GM18907 (cell line): ENCODE results near the gene SYCP1.
"Not testable (repeated sequence)": the region's sequence is repeated elsewhere in the genome, so short reads cannot be mapped to it uniquely, and the experiment has no call there.

Source experiments
- ATAC-seq: cut with Tn5 transposase; IDR thresholded peaks from one replicate; pipeline ENCODE4 v1.9.1; 2021; ENCODE audit warnings: mild to moderate bottlenecking, moderate library complexity; ENCODE audit not compliant: unreplicated experiment

Gene SYCP1, protein sequence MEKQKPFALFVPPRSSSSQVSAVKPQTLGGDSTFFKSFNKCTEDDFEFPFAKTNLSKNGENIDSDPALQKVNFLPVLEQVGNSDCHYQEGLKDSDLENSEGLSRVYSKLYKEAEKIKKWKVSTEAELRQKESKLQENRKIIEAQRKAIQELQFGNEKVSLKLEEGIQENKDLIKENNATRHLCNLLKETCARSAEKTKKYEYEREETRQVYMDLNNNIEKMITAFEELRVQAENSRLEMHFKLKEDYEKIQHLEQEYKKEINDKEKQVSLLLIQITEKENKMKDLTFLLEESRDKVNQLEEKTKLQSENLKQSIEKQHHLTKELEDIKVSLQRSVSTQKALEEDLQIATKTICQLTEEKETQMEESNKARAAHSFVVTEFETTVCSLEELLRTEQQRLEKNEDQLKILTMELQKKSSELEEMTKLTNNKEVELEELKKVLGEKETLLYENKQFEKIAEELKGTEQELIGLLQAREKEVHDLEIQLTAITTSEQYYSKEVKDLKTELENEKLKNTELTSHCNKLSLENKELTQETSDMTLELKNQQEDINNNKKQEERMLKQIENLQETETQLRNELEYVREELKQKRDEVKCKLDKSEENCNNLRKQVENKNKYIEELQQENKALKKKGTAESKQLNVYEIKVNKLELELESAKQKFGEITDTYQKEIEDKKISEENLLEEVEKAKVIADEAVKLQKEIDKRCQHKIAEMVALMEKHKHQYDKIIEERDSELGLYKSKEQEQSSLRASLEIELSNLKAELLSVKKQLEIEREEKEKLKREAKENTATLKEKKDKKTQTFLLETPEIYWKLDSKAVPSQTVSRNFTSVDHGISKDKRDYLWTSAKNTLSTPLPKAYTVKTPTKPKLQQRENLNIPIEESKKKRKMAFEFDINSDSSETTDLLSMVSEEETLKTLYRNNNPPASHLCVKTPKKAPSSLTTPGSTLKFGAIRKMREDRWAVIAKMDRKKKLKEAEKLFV

DNA sequence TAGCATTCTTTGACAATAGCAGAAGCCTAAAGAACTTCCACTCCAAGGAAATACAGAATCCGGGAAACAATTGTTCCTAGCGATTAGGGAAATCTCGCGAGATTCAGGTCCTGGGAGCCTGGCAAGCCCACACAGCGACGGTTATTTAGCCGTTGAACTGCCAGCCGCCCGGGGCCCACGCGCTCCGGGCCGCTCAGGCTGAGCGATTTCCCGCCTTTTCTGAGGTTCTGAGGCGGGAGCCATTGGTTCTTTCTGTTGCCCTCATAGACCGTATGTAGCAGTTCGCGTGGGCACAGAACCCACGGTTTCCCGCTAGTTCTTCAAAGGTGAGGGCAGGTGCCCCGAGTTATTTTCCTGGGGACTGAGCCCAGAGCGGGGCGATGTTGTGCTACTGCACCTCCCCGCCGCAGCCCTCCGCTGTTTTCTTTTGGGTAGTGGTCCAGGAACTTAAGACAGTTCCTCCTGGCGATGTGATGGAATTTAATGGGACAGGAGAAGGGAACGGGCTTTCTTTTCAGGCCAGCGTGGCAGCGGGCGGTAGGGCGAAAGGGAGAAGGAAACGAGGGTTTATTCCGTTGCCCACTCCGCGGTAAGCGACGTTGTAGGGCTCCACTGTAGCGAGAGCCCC, at the start of gene SYCP1:
Gene SYCP1 (plus strand): TSS at position 171 of the 628 bp plus-strand sequence. CDS start 602 bp downstream, outside the sequence.
- no peak for ATAC-seq

DNA sequence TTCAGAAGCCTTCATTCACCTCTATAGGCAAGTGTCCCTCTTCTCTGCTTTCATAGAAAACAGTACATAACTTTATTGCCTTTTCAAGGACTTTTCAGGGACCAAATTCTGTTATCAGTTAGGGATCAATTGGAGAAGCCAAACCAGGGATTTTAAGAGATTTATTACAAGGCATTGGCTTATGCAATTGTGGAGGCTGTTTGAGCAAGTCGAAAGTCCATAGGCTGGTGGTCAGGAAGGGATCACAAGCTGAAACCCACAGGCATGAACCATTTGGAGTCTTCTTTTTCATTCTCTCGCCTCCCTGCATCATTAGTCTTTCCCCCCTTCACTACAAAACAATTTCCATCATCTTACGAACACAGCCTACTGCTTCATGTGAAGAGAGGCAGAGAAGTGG, 34.8 kb upstream of the SYCP1 start:
- ATAC-seq = no peak

DNA sequence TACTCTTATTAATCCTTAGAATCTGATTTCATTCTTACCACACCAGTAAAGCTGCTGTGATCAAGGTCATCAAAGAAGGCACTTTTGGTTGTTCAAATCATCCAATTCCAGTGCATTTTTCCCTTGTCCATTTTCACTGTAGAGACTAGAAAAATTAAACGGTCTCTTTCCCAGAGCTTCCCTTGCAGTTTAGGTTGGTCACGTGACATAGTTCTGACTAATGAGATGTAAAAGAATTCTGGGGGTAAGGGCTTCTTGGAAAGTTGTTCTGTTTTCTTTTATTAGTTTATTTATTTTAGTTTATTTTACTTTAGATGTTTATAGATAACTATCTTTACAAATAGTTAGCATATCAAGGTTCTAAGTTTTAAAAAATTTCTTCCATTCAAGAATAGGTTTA, 34.3 kb upstream of the SYCP1 start:
- ATAC-seq = no peak

DNA sequence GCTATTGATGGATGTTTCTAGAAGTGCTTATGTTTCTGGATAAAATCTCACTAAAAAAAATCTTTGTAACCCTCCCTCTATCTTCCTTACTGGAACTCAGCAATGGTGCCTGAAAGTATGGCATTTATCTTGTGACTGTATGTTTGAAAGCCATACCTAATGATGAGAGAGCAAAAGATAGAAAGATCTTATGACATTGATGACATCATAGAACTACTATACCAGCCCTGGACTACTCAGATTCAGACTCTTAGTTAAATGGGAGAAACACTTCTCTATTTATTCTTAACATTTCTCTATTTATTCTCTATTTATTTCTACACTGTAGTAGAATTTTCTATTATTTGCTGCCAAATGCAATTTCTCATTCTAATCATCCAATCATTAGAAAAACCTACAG, 32.7 kb upstream of the SYCP1 start:
- ATAC-seq = no peak

DNA sequence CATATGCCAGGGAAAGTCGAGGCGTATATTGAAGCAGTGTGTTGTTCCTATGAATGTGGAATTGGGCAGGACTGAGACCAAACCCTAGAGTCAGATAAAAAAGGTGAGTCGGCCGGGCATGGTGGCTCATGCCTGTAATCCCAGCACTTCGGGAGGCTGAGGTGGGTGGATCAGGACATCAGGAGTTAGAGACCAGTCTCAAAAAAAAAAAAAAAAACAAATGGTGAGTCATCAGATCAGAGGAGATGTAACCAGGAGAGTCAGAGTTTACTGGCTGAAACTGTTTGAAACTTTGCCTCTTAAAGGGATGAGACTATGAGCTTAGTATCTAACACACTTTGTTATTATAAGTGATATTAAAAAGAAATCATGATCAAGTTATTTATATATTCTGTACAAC, 26.4 kb upstream of the SYCP1 start:
- no peak for ATAC-seq

DNA sequence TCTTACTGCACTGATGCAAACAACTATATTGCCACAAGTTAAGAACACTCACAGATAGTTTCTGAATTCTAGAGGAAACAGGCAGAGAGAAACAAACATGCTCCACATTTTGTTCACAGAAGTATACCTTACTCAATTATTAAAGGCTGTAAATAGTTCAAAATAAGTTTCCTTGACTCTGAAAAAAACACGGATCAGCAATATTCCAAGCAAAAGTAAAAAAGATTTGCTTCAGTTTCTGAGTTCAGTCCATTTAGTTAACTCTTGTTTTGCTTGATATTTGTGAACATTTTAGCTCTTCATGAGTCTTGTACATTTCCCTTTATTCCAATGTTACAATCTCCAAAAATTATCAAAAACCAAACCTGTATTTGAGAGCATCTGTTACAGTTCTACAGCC, 24.6 kb upstream of the SYCP1 start:
- ATAC-seq = not testable (repeated sequence)

DNA sequence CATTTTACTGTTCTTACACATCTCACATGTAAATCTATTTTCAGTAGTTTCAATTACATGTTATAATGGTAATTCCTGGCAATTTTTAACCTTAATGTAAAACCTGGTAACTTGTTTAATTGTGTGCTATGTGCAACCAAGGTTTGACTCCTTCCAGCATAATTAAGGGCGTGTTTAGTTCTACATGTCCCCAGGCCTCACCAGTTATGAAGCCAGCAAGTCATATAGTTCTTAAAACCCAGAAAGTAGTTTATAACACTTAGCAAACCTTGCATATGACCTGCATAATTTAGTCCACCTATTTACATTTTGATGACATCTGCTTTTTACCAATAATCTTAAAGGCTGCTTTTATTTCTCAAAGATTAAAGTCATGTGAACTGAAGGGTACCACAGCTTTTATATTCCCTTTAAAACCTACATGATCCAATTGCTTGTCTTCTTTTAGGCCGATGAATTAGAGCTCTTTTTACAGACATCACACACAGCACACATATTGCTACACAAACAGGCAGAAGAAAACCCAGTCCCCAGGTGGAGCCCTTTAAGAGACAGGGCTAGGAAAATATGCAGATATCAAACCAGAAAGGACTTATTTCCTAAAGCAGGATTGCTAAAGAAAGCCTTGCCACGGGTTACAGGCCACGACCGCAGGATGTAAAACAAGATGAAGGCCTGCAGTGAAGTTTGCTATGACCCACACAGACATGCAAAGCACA, 23.2 kb upstream of the SYCP1 start:
- ATAC-seq = no peak

DNA sequence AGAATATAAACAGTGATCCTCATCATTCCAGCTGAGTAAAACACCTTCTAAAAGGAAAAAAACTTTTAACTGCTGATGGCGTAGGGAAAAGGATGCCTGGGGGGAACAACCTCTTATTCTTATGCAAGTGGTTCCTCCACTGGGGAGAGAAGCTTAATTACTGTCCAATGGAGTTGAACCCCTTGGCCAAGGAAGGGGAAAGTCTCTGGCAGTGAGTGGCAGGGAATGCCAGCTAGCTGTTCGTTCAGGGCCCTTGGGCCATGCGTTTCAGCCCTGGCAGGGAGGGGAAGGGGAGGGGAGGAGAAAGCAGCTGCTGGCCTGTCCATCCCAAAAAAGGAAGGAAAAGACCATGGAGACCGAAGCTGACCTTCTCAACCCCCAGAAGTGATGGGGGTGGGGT, 22.6 kb upstream of the SYCP1 start:
- ATAC-seq = no peak

DNA sequence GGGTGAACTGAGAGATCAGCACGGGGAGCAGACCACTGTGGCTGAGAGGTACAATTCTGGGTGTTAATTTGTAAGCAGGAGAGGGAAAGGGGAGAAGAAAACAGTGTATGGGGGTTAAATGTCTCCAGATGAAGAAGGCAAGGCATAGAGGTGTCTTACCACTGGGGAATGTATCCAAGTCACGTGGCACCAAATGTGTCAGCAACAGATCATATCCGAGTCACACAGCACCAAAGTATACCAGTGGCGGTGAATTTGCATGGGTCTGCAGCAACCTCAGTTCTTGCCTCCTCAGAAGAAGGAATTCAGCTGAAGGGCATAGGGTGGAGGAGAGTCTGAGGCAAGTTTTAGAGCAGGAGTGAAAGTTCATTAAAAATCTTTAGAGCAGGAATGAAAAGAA, 21.2 kb upstream of the SYCP1 start:
- no peak for ATAC-seq

DNA sequence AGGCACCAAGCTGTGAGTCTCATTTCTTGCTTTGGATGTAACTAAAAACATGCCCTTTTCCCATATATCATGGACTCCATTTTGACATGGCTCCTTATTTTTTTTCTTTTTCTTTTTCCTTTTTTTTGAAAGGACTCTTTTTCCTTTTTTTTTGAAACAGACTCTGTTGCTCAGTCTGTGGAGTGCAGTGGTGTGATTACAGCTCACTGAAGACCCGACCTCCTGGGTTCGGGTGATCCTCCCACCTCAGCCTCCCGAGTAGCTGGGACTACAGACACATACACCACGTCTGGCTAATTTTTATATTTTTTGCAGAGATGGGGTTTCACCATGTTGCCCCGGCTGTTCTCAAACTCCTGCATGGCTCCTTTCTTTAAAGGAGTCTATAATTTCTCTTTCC, 10.4 kb upstream of the SYCP1 start:
- no peak for ATAC-seq

DNA sequence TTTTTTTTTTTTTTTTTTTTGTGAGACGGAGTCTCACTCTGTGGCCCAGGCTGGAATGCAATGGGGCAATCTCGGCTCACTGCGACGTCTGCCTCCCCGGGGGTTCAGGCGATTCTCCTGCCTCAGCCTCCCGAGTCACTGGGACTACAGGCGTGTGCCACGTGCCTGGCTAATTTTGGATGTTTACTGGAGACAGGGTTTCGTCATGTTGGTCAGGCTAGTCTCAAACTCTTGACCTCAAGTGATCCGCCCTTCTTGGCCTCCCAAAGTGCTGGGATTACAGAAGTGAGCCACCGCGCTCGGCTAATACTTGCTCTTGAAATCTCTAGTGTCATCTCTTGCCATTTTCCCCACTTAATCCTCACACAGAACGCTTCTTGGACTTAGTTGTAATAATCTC, 1.1 kb upstream of the SYCP1 start:
- no peak for ATAC-seq

DNA sequence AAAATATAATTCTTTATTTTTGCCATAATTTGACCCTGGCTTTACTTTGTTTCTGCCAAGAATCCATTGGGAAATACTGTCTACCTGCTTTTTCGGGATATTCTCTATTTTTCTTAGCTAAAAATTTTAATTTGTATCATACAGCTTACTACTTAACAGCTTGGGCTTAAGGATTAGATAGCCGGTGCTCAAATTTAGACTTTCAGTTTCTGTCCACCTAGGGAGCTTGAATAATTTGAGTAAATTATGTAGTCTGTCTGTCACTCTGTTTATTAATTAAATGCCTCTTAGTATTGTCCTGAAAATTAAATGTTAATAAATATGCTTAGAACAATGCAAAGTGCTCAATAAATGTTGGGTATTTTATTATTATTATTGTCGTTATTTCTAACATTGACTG, 6.7 kb downstream of the SYCP1 start:
- no peak for ATAC-seq

DNA sequence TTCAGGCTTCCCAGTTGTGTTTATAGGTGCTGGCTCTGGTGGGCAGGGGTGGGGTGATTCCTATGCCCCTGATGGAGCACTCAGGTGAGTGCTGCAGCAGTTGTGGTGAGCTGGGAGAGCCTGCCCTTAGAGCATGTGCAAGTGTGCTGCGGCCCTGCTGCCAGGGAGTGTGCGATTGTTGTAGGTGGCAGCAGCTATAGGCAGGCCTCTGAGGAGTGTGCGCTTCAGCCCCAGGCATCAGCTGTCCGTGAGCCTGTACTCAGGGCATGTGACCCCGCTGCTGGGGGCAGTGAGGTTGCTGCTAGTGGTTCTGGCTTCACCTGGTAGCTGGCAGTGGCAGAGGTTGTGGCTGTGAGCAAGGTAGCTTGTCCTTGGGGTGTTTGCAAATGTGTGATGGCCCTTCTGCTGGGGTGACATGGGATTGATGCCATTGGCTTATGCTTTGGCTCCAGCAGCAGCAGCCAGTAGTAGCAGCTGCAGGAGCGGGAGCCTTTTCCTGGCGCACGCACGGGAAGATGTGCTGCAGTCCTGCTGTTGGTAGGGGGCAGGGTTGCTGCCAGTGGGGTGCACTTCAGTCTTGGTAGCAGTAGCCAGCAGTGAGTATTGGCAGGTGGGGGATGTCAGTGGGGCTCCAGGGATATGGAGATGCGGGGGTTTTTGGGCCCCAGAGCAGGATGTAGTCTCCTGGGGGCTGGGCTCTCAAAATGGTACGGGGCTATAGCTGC, 37.7 kb downstream of the SYCP1 start:
- ATAC-seq = no peak

DNA sequence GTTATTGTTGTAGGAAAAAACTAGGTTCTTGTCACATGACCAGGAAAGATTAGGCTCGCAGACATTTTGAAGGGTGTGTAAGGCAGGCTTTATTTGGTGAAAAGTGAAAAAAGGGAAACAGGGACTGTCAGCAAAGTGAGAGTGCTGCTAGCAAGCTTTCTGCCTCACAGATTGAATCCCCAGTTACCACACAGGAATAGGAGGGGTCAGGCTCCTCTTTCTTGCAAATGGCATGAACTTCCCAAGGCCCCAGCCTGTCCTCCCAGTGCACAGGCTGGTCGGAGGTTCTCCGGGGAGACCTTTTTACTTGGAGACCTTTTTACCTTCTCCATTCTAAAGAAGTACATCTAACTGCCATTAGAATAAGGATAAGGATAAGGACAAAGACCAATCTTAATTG, 42.1 kb downstream of the SYCP1 start:
- ATAC-seq = no peak

DNA sequence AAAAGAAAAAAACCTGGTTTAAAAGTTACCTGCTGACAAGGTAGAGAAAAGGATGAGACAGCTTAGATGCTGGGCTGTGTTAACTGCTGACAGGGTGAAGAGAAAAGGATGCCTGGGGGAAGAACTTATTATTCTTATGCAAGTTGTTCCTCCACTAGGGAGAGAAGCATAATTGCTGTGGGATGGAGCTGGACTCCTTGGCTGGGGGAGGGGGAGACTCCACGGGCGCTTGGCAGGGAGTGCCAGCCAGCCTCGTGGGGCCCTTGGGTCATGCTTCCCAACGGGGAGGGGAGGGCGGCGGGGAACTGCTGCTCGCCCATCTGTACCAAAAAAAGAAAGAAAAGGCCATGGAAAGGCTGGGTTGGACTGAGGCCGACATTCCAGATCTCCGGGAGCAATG, 47.2 kb downstream of the SYCP1 start:
- ATAC-seq = no peak

DNA sequence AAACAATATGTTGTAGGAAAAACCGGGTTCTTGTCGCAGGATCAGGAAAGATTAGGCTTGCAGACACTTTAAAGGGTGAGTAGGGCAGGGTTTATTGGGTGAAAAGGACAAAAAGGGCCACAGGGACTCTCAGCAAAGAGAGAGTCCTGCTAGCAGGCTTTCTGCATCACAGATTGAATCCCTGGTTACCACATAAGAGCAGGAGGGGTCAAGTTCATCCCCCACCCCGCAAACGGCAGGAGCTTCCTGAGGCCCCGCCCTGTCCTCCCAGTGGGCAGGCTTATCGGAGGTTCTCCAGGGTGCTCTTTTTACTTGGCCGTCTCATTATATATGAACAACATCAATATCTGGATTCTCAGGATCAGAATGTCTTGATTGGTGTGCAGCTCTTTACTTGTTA, 47.7 kb downstream of the SYCP1 start:
- no peak for ATAC-seq

DNA sequence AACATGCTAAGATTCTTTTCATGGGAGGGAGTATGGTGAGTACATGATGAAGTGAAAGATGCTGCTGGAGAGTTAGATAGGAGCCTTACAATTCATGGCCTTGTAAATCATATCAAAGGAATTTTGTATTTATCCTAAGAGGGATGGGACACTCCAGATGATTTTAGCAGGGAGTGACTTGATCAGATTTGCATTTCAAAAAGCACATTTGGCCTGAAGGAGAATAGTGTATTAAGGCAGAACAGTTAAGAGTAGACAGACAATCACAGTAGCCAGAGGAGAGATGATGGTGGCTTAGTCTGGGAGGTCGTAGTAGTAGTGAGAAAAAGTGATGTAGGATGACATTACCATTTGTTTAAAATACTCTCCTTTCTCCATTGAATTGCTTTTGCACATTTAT, 48.8 kb downstream of the SYCP1 start:
- no peak for ATAC-seq

DNA sequence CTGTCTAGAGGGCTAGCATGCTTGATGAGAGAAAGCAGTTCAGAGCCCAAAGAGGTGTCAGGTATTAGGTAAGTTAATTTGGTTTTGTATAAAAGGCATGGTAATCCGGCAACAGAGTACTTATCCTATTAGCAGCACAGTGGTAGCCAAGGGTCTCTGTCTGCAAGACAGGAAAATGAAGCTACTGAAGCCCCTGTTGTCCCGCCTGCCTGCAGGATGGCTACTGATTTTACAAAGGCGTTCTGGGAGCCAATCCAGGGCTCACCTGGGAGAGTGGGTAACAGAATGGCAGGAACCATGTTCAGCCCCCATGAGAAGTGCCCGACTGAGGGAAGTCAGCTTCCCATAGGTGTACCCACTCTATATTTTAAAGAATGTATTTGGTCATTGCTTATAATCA, 61.1 kb downstream of the SYCP1 start:
- ATAC-seq = not testable (repeated sequence)

DNA sequence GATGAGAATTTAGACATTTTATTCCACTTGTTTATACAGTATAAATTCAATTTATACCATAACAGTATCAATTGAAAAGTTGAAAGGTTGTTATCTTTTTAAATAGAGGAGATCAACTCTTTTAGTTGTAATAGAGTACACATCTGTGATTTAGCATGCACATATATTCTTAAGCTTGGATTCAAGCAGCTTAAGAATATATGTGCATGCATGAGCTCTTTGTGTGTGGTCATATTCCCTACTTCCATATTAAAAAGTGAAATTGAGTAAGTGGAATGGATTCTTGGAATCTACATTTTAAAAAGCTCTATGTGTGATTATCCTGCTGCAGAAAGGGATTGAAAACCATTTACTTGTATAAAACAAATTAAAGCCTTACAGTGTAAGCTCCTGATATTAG, 71.9 kb downstream of the SYCP1 start:
- ATAC-seq = no peak

DNA sequence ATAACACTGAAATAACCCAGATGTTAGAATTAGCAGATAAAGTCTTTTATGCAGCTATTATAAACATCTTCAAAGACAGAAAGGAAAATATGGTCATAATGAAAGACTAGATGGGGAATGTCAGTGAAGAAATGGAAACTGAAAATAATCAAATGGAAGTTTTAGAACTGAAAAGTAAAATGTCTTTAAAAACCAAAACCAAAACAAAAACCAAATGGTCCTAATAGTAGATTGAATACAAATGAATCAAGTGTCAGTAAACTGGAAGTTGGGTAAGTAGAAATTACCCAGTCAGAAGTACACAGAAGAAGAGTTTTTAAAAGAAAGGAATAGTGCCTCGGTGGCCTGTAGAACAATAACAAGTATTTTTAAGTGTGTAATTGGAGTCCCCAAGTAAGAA, 72.7 kb downstream of the SYCP1 start:
- no peak for ATAC-seq
